SK-N-SH (cell line): ENCODE measurements around the gene SYNPO2. TPM values are rescaled to one million over a fixed set of nuclear protein-coding genes. Genes with fewer than 3 reads are reported as not detected.

Source experiments
- CTCF ChIA-PET: fragments of 300-600, 350-600 bp; formaldehyde crosslinking; extraction: SDS; loops from one replicate; lab custom pipeline; 2021; lab: Yijun Ruan, JAX
- POLR2A ChIA-PET: fragments of 350-600 bp; sonication (Branson Sonifier 250); formaldehyde crosslinking; extraction: SDS; loops from one replicate; lab custom pipeline; 2020; ENCODE audit warnings: antibody characterized with exemption, inconsistent platforms; lab: Yijun Ruan, JAX
- DNase-seq: peaks from one replicate; pipeline ENCODE4 v3.0.0; 2012
- H2AFZ ChIP-seq: fragments of 200-600 bp; sonication (generic); 2 replicates; pipeline ENCODE4 v1.8.1; 2016; ENCODE audit warnings: antibody characterized with exemption, mild to moderate bottlenecking, low read depth
- H3F3A ChIP-seq: fragments of 200-600 bp; sonication (generic); replicated peaks from 2 replicates; pipeline ENCODE3; 2016; ENCODE audit warnings: antibody characterized with exemption, mild to moderate bottlenecking; ENCODE audit not compliant: insufficient read depth
- H3K27ac ChIP-seq, 2 experiments: fragments of 200-500 bp in 1 of 2; fragments of 200-600 bp in 1 of 2; sonication (Bioruptor generic) in 1 of 2; sonication (generic), shearing (Covaris generic) in 1 of 2; 2 replicates each; pipeline versions ENCODE4 v1.5.1 to v1.6.1; 2014 to 2016; ENCODE audit warnings: low read depth in 2 of 2, inconsistent platforms in 1 of 2, low read length in 1 of 2, mild to moderate bottlenecking in 1 of 2, mixed read lengths in 1 of 2
- H3K27me3 ChIP-seq: fragments of 200-600 bp; sonication (generic), shearing (Covaris generic); 2 replicates; pipeline ENCODE4 v1.6.1; 2016; ENCODE audit warnings: mixed run types; ENCODE audit not compliant: insufficient read depth
- H3K36me3 ChIP-seq, 2 experiments: fragments of 200-500 bp in 1 of 2; fragments of 200-600 bp in 1 of 2; sonication (Bioruptor generic) in 1 of 2; sonication (generic) in 1 of 2; replicated peaks in 1 of 2; 2 replicates each; pipeline versions ENCODE3 to v1.5.1; 2014 to 2016; ENCODE audit warnings: low read length in 1 of 2, mild to moderate bottlenecking in 1 of 2; ENCODE audit not compliant: insufficient read depth in 2 of 2, control insufficient read depth in 1 of 2
- H3K4me1 ChIP-seq, 2 experiments: fragments of 200-500 bp in 1 of 2; fragments of 200-600 bp in 1 of 2; sonication (Bioruptor generic) in 1 of 2; sonication (generic), shearing (Covaris generic) in 1 of 2; 2 replicates each; pipeline versions ENCODE4 v1.5.1 to v1.6.1; 2014 to 2016; ENCODE audit warnings: low read depth in 1 of 2, low read length in 1 of 2, mixed run types in 1 of 2; ENCODE audit not compliant: insufficient read depth in 2 of 2, control insufficient read depth in 1 of 2
- H3K4me2 ChIP-seq: fragments of 200-600 bp; sonication (generic), shearing (Covaris generic); 2 replicates; pipeline ENCODE4 v1.6.1; 2017; ENCODE audit warnings: mixed run types
- H3K4me3 ChIP-seq, 2 experiments: fragments of 200-500 bp in 1 of 2; fragments of 200-600 bp in 1 of 2; sonication (Bioruptor generic) in 1 of 2; sonication (generic), shearing (Covaris generic) in 1 of 2; 2 replicates each; pipeline versions ENCODE4 v1.5.1 to v1.8.1; 2014 to 2016; ENCODE audit warnings: low read depth in 2 of 2, inconsistent platforms in 1 of 2, low read length in 1 of 2, mild to moderate bottlenecking in 1 of 2, mixed read lengths in 1 of 2, moderate library complexity in 1 of 2
- H3K79me2 ChIP-seq: fragments of 200-600 bp; sonication (generic); 2 replicates; pipeline ENCODE4 v1.8.1; 2017; ENCODE audit warnings: mild to moderate bottlenecking; ENCODE audit not compliant: insufficient read depth
- H3K9ac ChIP-seq: fragments of 200-600 bp; sonication (generic); 2 replicates; pipeline ENCODE4 v1.6.1; 2017; ENCODE audit warnings: mixed run types
- H3K9me2 ChIP-seq: fragments of 200-600 bp; sonication (generic); 2 replicates; pipeline ENCODE4 v1.6.1; 2017; ENCODE audit warnings: mixed run types
- H3K9me3 ChIP-seq: fragments of 200-600 bp; sonication (generic); 2 replicates; pipeline ENCODE4 v1.6.1; 2017; ENCODE audit warnings: mixed run types, mild to moderate bottlenecking, moderate library complexity
- H4K20me1 ChIP-seq: fragments of 200-600 bp; sonication (generic); 2 replicates; pipeline ENCODE4 v1.6.1; 2017; ENCODE audit warnings: mild to moderate bottlenecking, mixed run types; ENCODE audit not compliant: insufficient read depth
- CHD2 ChIP-seq: fragments of 150-350 bp; IDR thresholded peaks from 2 replicates; pipeline ENCODE4 v1.6.1; 2018; ENCODE audit warnings: low read length; ENCODE audit not compliant: partially characterized antibody
- ELF1 ChIP-seq: IDR thresholded peaks from 2 replicates; pipeline ENCODE4 v1.4.0; 2012
- EP300 ChIP-seq, 2 experiments: IDR thresholded peaks; 2 replicates each; pipeline versions ENCODE4 v1.4.0 to v1.6.1; 2012; ENCODE audit warnings: borderline replicate concordance in 1 of 2, low read depth in 1 of 2, low read length in 1 of 2
- FOXM1 ChIP-seq: IDR thresholded peaks from 2 replicates; pipeline ENCODE4 v1.4.0; 2012; ENCODE audit warnings: low read depth, mild to moderate bottlenecking
- GABPA ChIP-seq: IDR thresholded peaks from 2 replicates; pipeline ENCODE4 v1.4.0; 2012; ENCODE audit warnings: low read depth, mild to moderate bottlenecking
- IRF3 ChIP-seq: fragments of 150-350 bp; IDR thresholded peaks from 2 replicates; pipeline ENCODE4 v1.6.1; 2016; ENCODE audit warnings: mild to moderate bottlenecking, low read depth, low read length
- NFIC ChIP-seq: IDR thresholded peaks from 2 replicates; pipeline ENCODE4 v1.4.0; 2012; ENCODE audit warnings: borderline replicate concordance
- RAD21 ChIP-seq: IDR thresholded peaks from 2 replicates; pipeline ENCODE4 v1.6.1; 2012; ENCODE audit warnings: mild to moderate bottlenecking, low read length
- SIN3A ChIP-seq: IDR thresholded peaks from 2 replicates; pipeline ENCODE4 v1.6.1; 2012; ENCODE audit warnings: low read depth, mild to moderate bottlenecking, low read length, moderate library complexity, borderline replicate concordance
- SMC3 ChIP-seq: IDR thresholded peaks from 2 replicates; pipeline ENCODE4 v1.6.1; 2012; ENCODE audit warnings: low read depth, low read length, improper control_type of control experiment
- TAF1 ChIP-seq: IDR thresholded peaks from 2 replicates; pipeline ENCODE4 v1.6.1; 2012; ENCODE audit warnings: low read depth, mild to moderate bottlenecking, low read length, moderate library complexity, borderline replicate concordance
- TEAD4 ChIP-seq: IDR thresholded peaks from 2 replicates; pipeline ENCODE4 v1.4.0; 2012; ENCODE audit warnings: mild to moderate bottlenecking, borderline replicate concordance; ENCODE audit not compliant: insufficient read depth
- YY1 ChIP-seq: IDR thresholded peaks from 2 replicates; pipeline ENCODE4 v1.4.0; 2012; ENCODE audit warnings: low read depth, mild to moderate bottlenecking
- WGBS: methylation state at CpG from one replicate; pipeline ENCODE4 v1.1.6; 2017; ENCODE audit warnings: low lambda C conversion rate; 5-methylcytosine and 5-hydroxymethylcytosine counted together
- polyA plus RNA-seq, 3 experiments: library from polyadenylated mRNA; depleted of rRNA; stranded (reverse); fragments of >200 nt; gene quantifications; 2 replicates each; pipeline ENCODE4 v1.2.3, GENCODE V29; 2012
- TF ChIP-seq, protein P1 (sequence below): fragments of 150-350 bp; IDR thresholded peaks from 2 replicates; pipeline ENCODE4 v1.6.1; 2017; ENCODE audit warnings: antibody characterized with exemption, low read length, low read depth, borderline replicate concordance
- TF ChIP-seq, protein P2 (sequence below): fragments of 200-600 bp; sonication (generic); IDR thresholded peaks from 2 replicates; pipeline ENCODE4 v1.6.1; 2017; ENCODE audit warnings: antibody characterized with exemption, mild to moderate bottlenecking, moderate library complexity
- TF ChIP-seq, protein P3 (sequence below): IDR thresholded peaks from 2 replicates; pipeline ENCODE4 v1.6.1; 2012; ENCODE audit warnings: mild to moderate bottlenecking, low read depth, low read length, moderate library complexity

The SYNPO2 gene
- polyA plus RNA-seq, 1 of the 3 experiments (the other 2 are of a cell fraction), result 7.2 TPM

DNA sequence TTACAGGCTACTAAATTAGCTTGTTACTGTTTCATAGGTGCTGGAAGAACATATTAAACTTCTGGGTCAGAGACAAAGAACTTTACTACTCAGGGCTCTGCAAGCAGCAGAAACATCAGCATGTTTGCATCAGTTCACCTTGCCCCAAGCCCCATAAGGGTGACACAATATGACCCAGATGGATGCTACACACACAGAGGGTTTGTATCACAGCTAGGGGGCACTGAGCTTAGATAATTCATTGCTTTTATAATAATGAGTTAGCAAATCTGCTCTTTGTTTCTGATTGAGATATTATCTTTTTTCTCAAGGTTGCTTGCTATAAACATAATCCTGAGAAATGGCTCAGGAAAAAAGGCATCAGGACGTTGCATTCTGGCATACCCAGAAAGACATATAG is 4.8 kb upstream of the SYNPO2 start:
- no peaks in the 10 kb centered on the region for H3K79me2 ChIP-seq
- peaks cover 0 to 3% of the 10 kb centered on the region in 2 experiments; a peak in 2 of 4 replicates for H3K4me1 ChIP-seq
- no peak overlapping the region for H3K4me3 ChIP-seq
- ChIA-PET CTCF (interaction anchor here (0.8 to 3.3 kb wide), 14 partner anchors 10 to 200 kb away, joined by 3 to 16 read pairs (median 4); no protein-coding TSS in a partner anchor), POLR2A (no interaction called here)
- no peaks in the 10 kb centered on the region for H3K27me3 ChIP-seq
- peak; percentile 44 for DNase-seq
- H3K9ac ChIP-seq, result no peak overlapping the region
- TF ChIP-seq, protein P1, sequence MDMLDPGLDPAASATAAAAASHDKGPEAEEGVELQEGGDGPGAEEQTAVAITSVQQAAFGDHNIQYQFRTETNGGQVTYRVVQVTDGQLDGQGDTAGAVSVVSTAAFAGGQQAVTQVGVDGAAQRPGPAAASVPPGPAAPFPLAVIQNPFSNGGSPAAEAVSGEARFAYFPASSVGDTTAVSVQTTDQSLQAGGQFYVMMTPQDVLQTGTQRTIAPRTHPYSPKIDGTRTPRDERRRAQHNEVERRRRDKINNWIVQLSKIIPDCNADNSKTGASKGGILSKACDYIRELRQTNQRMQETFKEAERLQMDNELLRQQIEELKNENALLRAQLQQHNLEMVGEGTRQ, result no peak
- TF ChIP-seq FOXM1 (no peak), TEAD4 (no peak), RAD21 (peak; percentile 29), EP300 (IDR thresholded peaks at IDR 0.05; ENCODE audit: borderline replicate concordance in 1 of 2, low read depth in 1 of 2, low read length in 1 of 2) (no peak), IRF3 (no peak), SIN3A (no peak), CHD2 (no peak), TAF1 (no peak), YY1 (no peak), ELF1 (no peak), NFIC (no peak), GABPA (no peak), SMC3 (no peak)
- TF ChIP-seq, protein P2, sequence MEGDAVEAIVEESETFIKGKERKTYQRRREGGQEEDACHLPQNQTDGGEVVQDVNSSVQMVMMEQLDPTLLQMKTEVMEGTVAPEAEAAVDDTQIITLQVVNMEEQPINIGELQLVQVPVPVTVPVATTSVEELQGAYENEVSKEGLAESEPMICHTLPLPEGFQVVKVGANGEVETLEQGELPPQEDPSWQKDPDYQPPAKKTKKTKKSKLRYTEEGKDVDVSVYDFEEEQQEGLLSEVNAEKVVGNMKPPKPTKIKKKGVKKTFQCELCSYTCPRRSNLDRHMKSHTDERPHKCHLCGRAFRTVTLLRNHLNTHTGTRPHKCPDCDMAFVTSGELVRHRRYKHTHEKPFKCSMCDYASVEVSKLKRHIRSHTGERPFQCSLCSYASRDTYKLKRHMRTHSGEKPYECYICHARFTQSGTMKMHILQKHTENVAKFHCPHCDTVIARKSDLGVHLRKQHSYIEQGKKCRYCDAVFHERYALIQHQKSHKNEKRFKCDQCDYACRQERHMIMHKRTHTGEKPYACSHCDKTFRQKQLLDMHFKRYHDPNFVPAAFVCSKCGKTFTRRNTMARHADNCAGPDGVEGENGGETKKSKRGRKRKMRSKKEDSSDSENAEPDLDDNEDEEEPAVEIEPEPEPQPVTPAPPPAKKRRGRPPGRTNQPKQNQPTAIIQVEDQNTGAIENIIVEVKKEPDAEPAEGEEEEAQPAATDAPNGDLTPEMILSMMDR, result peak; percentile 42
- TF ChIP-seq, protein P3, sequence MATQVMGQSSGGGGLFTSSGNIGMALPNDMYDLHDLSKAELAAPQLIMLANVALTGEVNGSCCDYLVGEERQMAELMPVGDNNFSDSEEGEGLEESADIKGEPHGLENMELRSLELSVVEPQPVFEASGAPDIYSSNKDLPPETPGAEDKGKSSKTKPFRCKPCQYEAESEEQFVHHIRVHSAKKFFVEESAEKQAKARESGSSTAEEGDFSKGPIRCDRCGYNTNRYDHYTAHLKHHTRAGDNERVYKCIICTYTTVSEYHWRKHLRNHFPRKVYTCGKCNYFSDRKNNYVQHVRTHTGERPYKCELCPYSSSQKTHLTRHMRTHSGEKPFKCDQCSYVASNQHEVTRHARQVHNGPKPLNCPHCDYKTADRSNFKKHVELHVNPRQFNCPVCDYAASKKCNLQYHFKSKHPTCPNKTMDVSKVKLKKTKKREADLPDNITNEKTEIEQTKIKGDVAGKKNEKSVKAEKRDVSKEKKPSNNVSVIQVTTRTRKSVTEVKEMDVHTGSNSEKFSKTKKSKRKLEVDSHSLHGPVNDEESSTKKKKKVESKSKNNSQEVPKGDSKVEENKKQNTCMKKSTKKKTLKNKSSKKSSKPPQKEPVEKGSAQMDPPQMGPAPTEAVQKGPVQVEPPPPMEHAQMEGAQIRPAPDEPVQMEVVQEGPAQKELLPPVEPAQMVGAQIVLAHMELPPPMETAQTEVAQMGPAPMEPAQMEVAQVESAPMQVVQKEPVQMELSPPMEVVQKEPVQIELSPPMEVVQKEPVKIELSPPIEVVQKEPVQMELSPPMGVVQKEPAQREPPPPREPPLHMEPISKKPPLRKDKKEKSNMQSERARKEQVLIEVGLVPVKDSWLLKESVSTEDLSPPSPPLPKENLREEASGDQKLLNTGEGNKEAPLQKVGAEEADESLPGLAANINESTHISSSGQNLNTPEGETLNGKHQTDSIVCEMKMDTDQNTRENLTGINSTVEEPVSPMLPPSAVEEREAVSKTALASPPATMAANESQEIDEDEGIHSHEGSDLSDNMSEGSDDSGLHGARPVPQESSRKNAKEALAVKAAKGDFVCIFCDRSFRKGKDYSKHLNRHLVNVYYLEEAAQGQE, result no peak
- TF ChIP-seq, all 33 proteins: peak for 2
- H3K9me3 ChIP-seq, result no peaks in the 10 kb centered on the region
- H2AFZ ChIP-seq, result no peak overlapping the region
- no peak overlapping the region for H3K4me2 ChIP-seq
- no peaks in the 10 kb centered on the region for H3K36me3 ChIP-seq
- H3K9me2 ChIP-seq, result no peaks in the 10 kb centered on the region; the same call in 1 of the 2 replicates
- H4K20me1 ChIP-seq, result no peaks in the 10 kb centered on the region
- no peak overlapping the region; a peak in 2 of 4 replicates for H3K27ac ChIP-seq
- 54% methylated on average over 1 of the region's 1 CpG for WGBS
- peaks cover 6% of the 10 kb centered on the region for H3F3A ChIP-seq
